H9 (cell line): ENCODE data around the gene R3HDM2. TPM values are rescaled to one million over a fixed set of nuclear protein-coding genes. Genes with fewer than 3 reads are reported as not detected.

Source experiments
- DNase-seq: peaks from one replicate; pipeline ENCODE4 v3.0.0-alpha.2; 2017
- H2AFZ ChIP-seq: one replicate; pipeline ENCODE4 v1.6.1; 2013; ENCODE audit warnings: mild to moderate bottlenecking, low read length, control low read depth, moderate library complexity
- H2AK5ac ChIP-seq: 2 replicates; pipeline ENCODE4 v1.6.1; 2013; ENCODE audit warnings: low read length, control low read depth, mixed read lengths; ENCODE audit not compliant: insufficient read length
- H2BK120ac ChIP-seq: one replicate; pipeline ENCODE4 v1.6.1; 2013; ENCODE audit warnings: low read depth, mild to moderate bottlenecking, low read length, control low read depth, inconsistent platforms; ENCODE audit not compliant: poor library complexity, severe bottlenecking
- H2BK12ac ChIP-seq: 2 replicates; pipeline ENCODE4 v1.6.1; 2013; ENCODE audit warnings: low read length, control low read depth, mixed read lengths, low read depth; ENCODE audit not compliant: insufficient read length
- H2BK15ac ChIP-seq: 2 replicates; pipeline ENCODE4 v1.6.1; 2013; ENCODE audit warnings: low read depth, low read length, control low read depth
- H2BK20ac ChIP-seq: one replicate; pipeline ENCODE4 v1.6.1; 2013; ENCODE audit warnings: low read depth, mild to moderate bottlenecking, low read length, control low read depth, inconsistent platforms; ENCODE audit not compliant: poor library complexity, severe bottlenecking
- H2BK5ac ChIP-seq: 2 replicates; pipeline ENCODE4 v1.6.1; 2013; ENCODE audit warnings: low read length, control low read depth, mixed read lengths; ENCODE audit not compliant: insufficient read length
- H3K14ac ChIP-seq: 2 replicates; pipeline ENCODE4 v1.6.1; 2013; ENCODE audit warnings: low read length, control low read depth; ENCODE audit not compliant: insufficient read depth
- H3K18ac ChIP-seq: 2 replicates; pipeline ENCODE4 v1.6.1; 2013; ENCODE audit warnings: low read depth, mild to moderate bottlenecking, mixed read lengths, low read length, control low read depth; ENCODE audit not compliant: insufficient read length
- H3K23ac ChIP-seq: 2 replicates; pipeline ENCODE4 v1.6.1; 2013; ENCODE audit warnings: low read length, control low read depth, mixed read lengths, low read depth; ENCODE audit not compliant: insufficient read length
- H3K23me2 ChIP-seq: 2 replicates; pipeline ENCODE4 v1.6.1; 2013; ENCODE audit warnings: low read depth, mild to moderate bottlenecking, mixed read lengths, low read length, control low read depth; ENCODE audit not compliant: insufficient read length, poor library complexity, severe bottlenecking
- H3K27ac ChIP-seq: 2 replicates; pipeline ENCODE4 v1.5.1; 2013; ENCODE audit warnings: low read length, control low read depth, mixed read lengths, low read depth; ENCODE audit not compliant: insufficient read length
- H3K27me3 ChIP-seq: 2 replicates; pipeline ENCODE4 v1.6.1; 2013; ENCODE audit warnings: low read length, control low read depth, inconsistent platforms; ENCODE audit not compliant: insufficient read depth
- H3K4ac ChIP-seq: 2 replicates; pipeline ENCODE4 v1.6.1; 2013; ENCODE audit warnings: low read depth, mild to moderate bottlenecking, control low read depth, inconsistent platforms, low read length, moderate library complexity
- H3K4me1 ChIP-seq: 2 replicates; pipeline ENCODE4 v1.6.1; 2013; ENCODE audit warnings: low read length, control low read depth, inconsistent platforms; ENCODE audit not compliant: insufficient read depth
- H3K4me2 ChIP-seq: 2 replicates; pipeline ENCODE4 v1.6.1; 2013; ENCODE audit warnings: low read length, control low read depth, mixed read lengths; ENCODE audit not compliant: insufficient read length, insufficient read depth
- H3K56ac ChIP-seq: 2 replicates; pipeline ENCODE4 v1.6.1; 2013; ENCODE audit warnings: low read depth, mild to moderate bottlenecking, mixed read lengths, low read length, control low read depth; ENCODE audit not compliant: insufficient read length
- H3K79me1 ChIP-seq: 2 replicates; pipeline ENCODE4 v1.6.1; 2013; ENCODE audit warnings: low read depth, mild to moderate bottlenecking, moderate library complexity, low read length, control low read depth, inconsistent platforms; ENCODE audit not compliant: insufficient read depth, poor library complexity, severe bottlenecking
- H3K79me2 ChIP-seq: 2 replicates; pipeline ENCODE4 v1.6.1; 2013; ENCODE audit warnings: low read length, control low read depth, inconsistent platforms; ENCODE audit not compliant: insufficient read depth
- H3K9ac ChIP-seq: 2 replicates; pipeline ENCODE4 v1.6.1; 2013; ENCODE audit warnings: low read length, control low read depth, mixed read lengths; ENCODE audit not compliant: insufficient read length; ENCODE audit errors: extremely low read depth
- H3K9me3 ChIP-seq: one replicate; pipeline ENCODE4 v1.6.1; 2013; ENCODE audit warnings: low read depth, low read length, inconsistent platforms; ENCODE audit not compliant: control insufficient read depth
- H3T11ph ChIP-seq: one replicate; pipeline ENCODE4 v1.6.1; 2013; ENCODE audit warnings: mild to moderate bottlenecking, low read length, control low read depth, inconsistent platforms
- H4K20me1 ChIP-seq: one replicate; pipeline ENCODE4 v1.6.1; 2013; ENCODE audit not compliant: control insufficient read depth, insufficient read length, insufficient read depth
- H4K5ac ChIP-seq: 2 replicates; pipeline ENCODE4 v1.6.1; 2013; ENCODE audit warnings: low read depth, mild to moderate bottlenecking, mixed read lengths, low read length, control low read depth; ENCODE audit not compliant: insufficient read length
- H4K8ac ChIP-seq: replicated peaks from 2 replicates; pipeline ENCODE4 v1.6.1; 2013; ENCODE audit warnings: low read length, control low read depth, mixed read lengths, low read depth; ENCODE audit not compliant: insufficient read length
- H4K91ac ChIP-seq: 2 replicates; pipeline ENCODE4 v1.6.1; 2013; ENCODE audit warnings: low read depth, mild to moderate bottlenecking, moderate library complexity, mixed read lengths, low read length, control low read depth; ENCODE audit not compliant: insufficient read length
- H3K27ac Mint-ChIP-seq, 3 experiments: 2 replicates in 2 of 3; 3 replicates in 1 of 3; pipeline ENCODE4 v1.8.0; 2020 to 2021; ENCODE audit warnings: mixed read lengths in 3 of 3, mild to moderate bottlenecking in 1 of 3, moderate library complexity in 1 of 3
- H3K27me3 Mint-ChIP-seq: 2 replicates; pipeline ENCODE4 v1.8.0; 2021; ENCODE audit warnings: low read depth, mild to moderate bottlenecking, moderate library complexity, mixed read lengths
- H3K36me3 Mint-ChIP-seq, 3 experiments: 2 replicates in 2 of 3; 3 replicates in 1 of 3; pipeline ENCODE4 v1.8.0; 2020 to 2021; ENCODE audit warnings: low read depth in 3 of 3, mixed read lengths in 3 of 3; ENCODE audit not compliant: insufficient read depth in 1 of 3
- H3K4me1 Mint-ChIP-seq, 2 experiments: 2 replicates each; pipeline ENCODE4 v1.8.0; 2020; ENCODE audit warnings: mixed read lengths in 2 of 2
- H3K4me3 Mint-ChIP-seq, 2 experiments: 2 replicates in 1 of 2; 3 replicates in 1 of 2; pipeline ENCODE4 v1.8.0; 2020 to 2021; ENCODE audit warnings: mild to moderate bottlenecking in 2 of 2, mixed read lengths in 2 of 2, moderate library complexity in 1 of 2
- H3K9me3 Mint-ChIP-seq, 2 experiments: 2 replicates in 1 of 2; 3 replicates in 1 of 2; pipeline ENCODE4 v1.8.0; 2020; ENCODE audit warnings: mild to moderate bottlenecking in 2 of 2, mixed read lengths in 2 of 2, moderate library complexity in 1 of 2
- CTCF ChIP-seq: fragments of 200-600 bp; sonication (generic); conservative IDR thresholded peaks from 3 replicates; pipeline ENCODE4 v1.8.0; 2021; ENCODE audit warnings: antibody characterized with exemption, mild to moderate bottlenecking
- WGBS: extraction: QIAGEN DNeasy Blood & Tissue Kit; methylation state at CpG from one replicate; pipeline ENCODE4 v1.1.7; 2013; ENCODE audit warnings: missing lambda C conversion rate, low lambda C conversion rate, mixed read lengths; ENCODE audit not compliant: insufficient read length; ENCODE audit errors: extremely low coverage; 5-methylcytosine and 5-hydroxymethylcytosine counted together
- total RNA-seq: library from RNA; stranded (reverse); gene quantifications from 2 replicates; pipeline ENCODE4 v1.2.1, GENCODE V29; 2021

R3HDM2 gene
- total RNA-seq, 1 experiment from 2014 or later: 43.9 TPM

DNA sequence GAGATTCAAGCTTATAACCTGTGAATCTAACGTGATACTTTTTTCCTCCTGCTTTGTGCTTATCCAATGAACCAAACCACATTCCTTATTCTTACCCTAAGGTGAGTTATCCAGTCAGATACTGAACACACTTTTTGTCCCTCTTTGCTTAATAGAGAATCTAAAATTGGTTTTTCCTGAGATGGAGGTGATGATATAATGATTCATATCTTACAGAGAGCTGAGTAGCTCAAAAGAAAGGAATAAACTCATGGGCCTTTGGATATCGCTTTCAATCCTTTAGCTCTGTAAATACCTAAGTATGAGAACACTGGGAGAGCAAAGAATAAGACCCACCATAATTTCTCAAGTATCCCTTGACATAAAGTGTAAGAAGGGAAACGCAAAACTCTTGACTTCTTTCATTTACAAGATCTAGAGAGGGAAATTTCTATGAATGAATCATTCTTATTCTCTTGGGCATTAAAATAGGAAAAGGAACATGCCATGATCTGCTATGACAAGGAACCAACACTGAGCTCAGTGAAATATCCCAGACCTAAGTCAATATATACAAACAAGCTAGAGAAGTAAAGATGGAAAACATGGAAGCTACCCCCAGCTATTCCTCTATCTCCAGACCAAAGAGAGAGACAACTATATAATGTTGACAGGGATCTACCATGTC is 98.1 kb downstream of the R3HDM2 start:
- no peak overlapping the region for H3K18ac ChIP-seq
- H2BK120ac ChIP-seq: no peak overlapping the region
- no peaks in the 10 kb centered on the region for H3K79me1 ChIP-seq
- H3K79me2 ChIP-seq: no peaks in the 10 kb centered on the region
- no peak overlapping the region for H2BK20ac ChIP-seq
- H3K4me1 ChIP-seq: no peaks in the 10 kb centered on the region
- no peak overlapping the region for H2BK15ac ChIP-seq
- H3K4me1 Mint-ChIP-seq: no peaks in the 10 kb centered on the region
- no peak overlapping the region for H4K91ac ChIP-seq
- H3K4me2 ChIP-seq: no peak overlapping the region
- no peak overlapping the region for H3K9ac ChIP-seq
- H3K27me3 ChIP-seq: no peaks in the 10 kb centered on the region
- H3K36me3 Mint-ChIP-seq: peaks cover 4 to 10% (median 6%) of the 10 kb centered on the region in 3 experiments; a peak in 6 of 7 replicates
- no peak for TF ChIP-seq CTCF
- H3K4me3 Mint-ChIP-seq: no peak overlapping the region
- H3K14ac ChIP-seq: no peak overlapping the region
- no peak overlapping the region for H3T11ph ChIP-seq
- H3K23me2 ChIP-seq: no peaks in the 10 kb centered on the region
- H3K56ac ChIP-seq: no peak overlapping the region
- H3K9me3 Mint-ChIP-seq: peaks cover 0 to 4% of the 10 kb centered on the region in 2 experiments; a peak in 1 of 5 replicates
- no peaks in the 10 kb centered on the region for H4K20me1 ChIP-seq
- H3K27ac Mint-ChIP-seq: peak overlapping the region in 1 of 3 experiments; percentile 31; a peak in 1 of 7 replicates
- no peak overlapping the region for H2AK5ac ChIP-seq
- H3K27me3 Mint-ChIP-seq: no peaks in the 10 kb centered on the region
- H3K27ac ChIP-seq: no peak overlapping the region
- no peak for DNase-seq
- no peak overlapping the region for H4K8ac ChIP-seq
- no peak overlapping the region for H2BK5ac ChIP-seq
- H2BK12ac ChIP-seq: no peak overlapping the region
- no CpG with 5 or more reads among the region's 3 CpGs for WGBS
- no peak overlapping the region for H4K5ac ChIP-seq
- no peak overlapping the region for H3K23ac ChIP-seq
- no peak overlapping the region for H2AFZ ChIP-seq
- no peak overlapping the region for H3K4ac ChIP-seq
- H3K9me3 ChIP-seq: no peaks in the 10 kb centered on the region
